Uterus (tissue), 4 donors: ENCODE results near the gene ZFYVE27. TPM values are rescaled to one million over a fixed set of nuclear protein-coding genes. Genes with fewer than 3 reads are reported as not detected.
"Not testable (repeated sequence)": the region's sequence is repeated elsewhere in the genome, so short reads cannot be mapped to it uniquely, and the experiment has no call there.

ENCODE experiments used
- DNase-seq, 2 donors: peaks; one replicate each; pipeline ENCODE4 v3.0.0-alpha.2; 2019 to 2020
- H3K27ac ChIP-seq, 2 donors: fragments of 200-600 bp; sonication (generic); 1 replicate in 1 of 2; 2 replicates in 1 of 2; pipeline ENCODE4 v1.5.1; 2016 to 2018
- H3K27me3 ChIP-seq, 2 donors: fragments of 200-600 bp; sonication (generic); one replicate each; pipeline ENCODE4 v1.5.1; 2018 to 2019; ENCODE audit warnings: control low read depth in 1 of 2
- H3K36me3 ChIP-seq, 2 donors: fragments of 200-600 bp; sonication (generic); one replicate each; pipeline ENCODE4 v1.5.1; 2019; ENCODE audit warnings: control low read depth in 1 of 2
- H3K4me1 ChIP-seq, 2 donors: fragments of 200-600 bp; sonication (generic); one replicate each; pipeline ENCODE4 v1.5.1; 2018 to 2019; ENCODE audit warnings: control low read depth in 1 of 2
- H3K4me3 ChIP-seq, 2 donors: fragments of 200-600 bp; sonication (generic); 1 replicate in 1 of 2; 2 replicates in 1 of 2; pipeline ENCODE4 v1.5.1; 2018 to 2019; ENCODE audit warnings: mild to moderate bottlenecking in 1 of 2
- H3K9me3 ChIP-seq, 2 donors: fragments of 200-600 bp; sonication (generic); one replicate each; pipeline ENCODE4 v1.5.1; 2019; ENCODE audit warnings: control low read depth in 1 of 2
- CTCF ChIP-seq, 4 experiments: fragments of 200-600 bp in 2 of 4; fragments of 450-650 bp in 2 of 4; sonication (generic) in 2 of 4; IDR thresholded peaks; one replicate each; pipeline ENCODE4 v1.5.1; 2016 to 2019; ENCODE audit warnings: antibody characterized with exemption in 4 of 4, mild to moderate bottlenecking in 2 of 4, moderate library complexity in 1 of 4
- POLR2A ChIP-seq, 2 donors: fragments of 450-650 bp; IDR thresholded peaks; one replicate each; pipeline ENCODE4 v1.6.1; 2016; ENCODE audit warnings: antibody characterized with exemption in 2 of 2, mild to moderate bottlenecking in 1 of 2, moderate library complexity in 1 of 2
- intact Hi-C: fragments of 100-400 bp; cut with DNase I; formaldehyde crosslinking; loops from one replicate; pipeline ENCODE4 v1.15.1; 2023; ENCODE audit warnings: low total_unique reads
- total RNA-seq, 4 donors: library from RNA; depleted of rRNA in 3 of 4; stranded (reverse); fragments of >200 nt in 3 of 4; gene quantifications; one replicate each; pipeline versions ENCODE4 v1.1.0 to v1.2.4, GENCODE V29; 2014 to 2023
- donor health status: DM: yes; HTN: yes; CAD: no.

The ZFYVE27 gene
- 10 to 100 TPM in 3 of 4 donors, 1 to 10 TPM in 1; 2.8 to 32.3 (median 16.7) TPM for total RNA-seq

GRCh38 chr10:97736902-97737769, at the start of gene ZFYVE27:
ZFYVE27 (plus strand) TSS chr10:97737128; CDS start chr10:97738478, 1,350 bp downstream.
- peak; percentile 96 to 97 for DNase-seq
- Histone ChIP-seq H3K27me3 (no peaks in the 10 kb centered on the region), H3K4me1 (peaks cover 5 to 9% of the 10 kb centered on the region in 2 donors), H3K4me3 (peak within 1 kb of the TSS; percentile 86 to 94), H3K36me3 (no peaks in the 10 kb centered on the region), H3K27ac (peak within 1 kb of the TSS; percentile 78 to 86), H3K9me3 (no peaks in the 10 kb centered on the region)
- intact Hi-C loops = no loop called here
- TF ChIP-seq POLR2A (IDR thresholded peaks at IDR 0.05) = peak; percentile 95 to 98
- TF ChIP-seq CTCF (IDR thresholded peaks at IDR 0.05) = peak in 2 of 4 experiments; percentile 20 to 23

GRCh38 chr10:97687785-97688781, 48.8 kb upstream of the ZFYVE27 start:
- Histone ChIP-seq H3K27me3 (no peaks in the 10 kb centered on the region), H3K9me3 (no peaks in the 10 kb centered on the region), H3K36me3 (no peaks in the 10 kb centered on the region), H3K4me1 (peaks cover 9 to 15% of the 10 kb centered on the region in 2 donors), H3K4me3 (peak overlapping the region; percentile 80 to 91), H3K27ac (peak overlapping the region; percentile 91 to 97)
- peak in 1 of 2 donors; percentile 28 for DNase-seq
- TF ChIP-seq POLR2A (IDR thresholded peaks at IDR 0.05) (no peak), CTCF (IDR thresholded peaks at IDR 0.05) (no peak)
- intact Hi-C loops = no loop called here

- H3K9me3 ChIP-seq = no peaks in the 10 kb centered on the region
- H3K27ac ChIP-seq = peak overlapping the region in 1 of 2 donors; percentile 97
- intact Hi-C loops = no loop called here
- no peak overlapping the region for H3K4me3 ChIP-seq
- no peaks in the 10 kb centered on the region for H3K27me3 ChIP-seq
- TF ChIP-seq CTCF (IDR thresholded peaks at IDR 0.05) (no peak), POLR2A (IDR thresholded peaks at IDR 0.05) (no peak)
- H3K4me1 ChIP-seq = peaks cover 8 to 15% of the 10 kb centered on the region in 2 donors
- no peaks in the 10 kb centered on the region for H3K36me3 ChIP-seq
- no peak for DNase-seq
Measured at GRCh38 chr10:97689559-97690020, 47.3 kb upstream of the ZFYVE27 start.

- no peaks in the 10 kb centered on the region for H3K27me3 ChIP-seq
- no peaks in the 10 kb centered on the region for H3K9me3 ChIP-seq
- no peak overlapping the region for H3K4me3 ChIP-seq
- H3K4me1 ChIP-seq = peaks cover 3 to 15% of the 10 kb centered on the region in 2 donors
- DNase-seq = no peak
- intact Hi-C loops = no loop called here
- TF ChIP-seq CTCF (IDR thresholded peaks at IDR 0.05) = no peak
- TF ChIP-seq POLR2A (IDR thresholded peaks at IDR 0.05) = no peak
- H3K36me3 ChIP-seq = no peaks in the 10 kb centered on the region
- H3K27ac ChIP-seq = no peak overlapping the region
Measured at GRCh38 chr10:97690133-97690532, 46.8 kb upstream of the ZFYVE27 start.

- intact Hi-C loops = not testable (repeated sequence)
Measured at GRCh38 chr10:97698072-97698655, 38.8 kb upstream of the ZFYVE27 start.

More at GRCh38 chr10:97698072-97698655, 38.8 kb upstream of the ZFYVE27 start:
- H3K9me3 ChIP-seq, H3K4me1 ChIP-seq, H3K27ac ChIP-seq, DNase-seq, H3K4me3 ChIP-seq, H3K27me3 ChIP-seq, H3K36me3 ChIP-seq: not testable (repeated sequence)
